ENCODE results near the gene SAMD4A. TPM values are rescaled to one million over a fixed set of nuclear protein-coding genes. Genes with fewer than 3 reads are reported as not detected.

SAMD4A gene
- total RNA-seq, 1 experiment from 2014 or later = 9.6 TPM

DNA sequence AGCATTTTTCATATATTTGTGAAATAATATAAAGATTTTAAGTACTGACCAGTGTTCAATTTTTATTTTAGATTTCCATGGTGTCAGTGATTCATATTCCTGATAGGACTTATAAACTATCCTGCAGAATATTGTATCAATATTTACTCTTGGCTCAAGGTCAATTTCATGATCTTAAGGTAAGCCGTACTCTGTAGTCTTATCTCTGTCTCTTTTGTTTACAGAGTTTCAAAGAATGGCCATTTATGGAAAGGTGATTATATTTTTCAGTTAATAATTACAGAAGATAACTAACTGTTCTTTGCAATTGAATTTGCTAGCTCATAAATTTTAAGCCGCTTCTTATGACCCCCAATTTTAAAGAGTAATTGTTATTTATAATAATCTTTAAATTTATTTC, 29.3 kb upstream of the SAMD4A start:
- Histone ChIP-seq H2BK120ac (ENCODE audit: low read depth, low read length, poor library complexity, severe bottlenecking) (no peak overlapping the region), H3K4me1 (ENCODE audit: insufficient read depth, low read length) (no peaks in the 10 kb centered on the region; the same call in 1 of the 2 replicates), H2AFZ (ENCODE audit: low read length) (no peak overlapping the region), H2BK15ac (ENCODE audit: low read depth, low read length) (no peak overlapping the region), H3T11ph (ENCODE audit: low read length) (no peak overlapping the region), H3K23me2 (ENCODE audit: insufficient read length, low read depth, low read length, poor library complexity, severe bottlenecking) (no peaks in the 10 kb centered on the region), H2AK5ac (ENCODE audit: insufficient read length, low read length) (no peak overlapping the region), H3K4me2 (ENCODE audit: insufficient read depth, insufficient read length, low read length) (no peak overlapping the region), H3K79me1 (ENCODE audit: insufficient read depth, low read depth, low read length, poor library complexity, severe bottlenecking) (no peaks in the 10 kb centered on the region), H3K9ac (ENCODE audit: extremely low read depth, insufficient read length, low read length) (no peak overlapping the region), H4K8ac (replicated peaks; ENCODE audit: insufficient read length, low read depth, low read length) (no peak overlapping the region), H3K27me3 (ENCODE audit: insufficient read depth, low read length) (no peaks in the 10 kb centered on the region), H4K91ac (ENCODE audit: insufficient read length, low read depth, low read length) (no peak overlapping the region), H4K5ac (ENCODE audit: insufficient read length, low read depth, low read length) (no peak overlapping the region), H4K20me1 (ENCODE audit: control insufficient read depth, insufficient read depth, insufficient read length) (no peaks in the 10 kb centered on the region), H3K79me2 (ENCODE audit: insufficient read depth, low read length) (no peaks in the 10 kb centered on the region), H3K18ac (ENCODE audit: insufficient read length, low read depth, low read length) (no peak overlapping the region), H2BK12ac (ENCODE audit: insufficient read length, low read depth, low read length) (no peak overlapping the region), H3K27ac (ENCODE audit: insufficient read length, low read depth, low read length) (no peak overlapping the region), H3K4ac (ENCODE audit: low read depth, low read length) (no peak overlapping the region), H3K9me3 (ENCODE audit: control insufficient read depth, low read depth, low read length) (no peaks in the 10 kb centered on the region), H2BK5ac (ENCODE audit: insufficient read length, low read length) (no peak overlapping the region), H3K14ac (ENCODE audit: insufficient read depth, low read length) (no peak overlapping the region), H2BK20ac (ENCODE audit: low read depth, low read length, poor library complexity, severe bottlenecking) (no peak overlapping the region), H3K56ac (ENCODE audit: insufficient read length, low read depth, low read length) (no peak overlapping the region), H3K23ac (ENCODE audit: insufficient read length, low read depth, low read length) (no peak overlapping the region)
- no peak overlapping the region for H3K4me3 Mint-ChIP-seq
- no peak overlapping the region for H3K27ac Mint-ChIP-seq
- peaks cover 3 to 11% of the 10 kb centered on the region in 2 experiments for H3K4me1 Mint-ChIP-seq
- peaks cover 0 to 12% (median 1%) of the 10 kb centered on the region in 3 experiments; a peak in 5 of 7 replicates for H3K36me3 Mint-ChIP-seq (ENCODE audit: insufficient read depth in 1 of 3, low read depth in 3 of 3)
- H3K9me3 Mint-ChIP-seq = no peaks in the 10 kb centered on the region
- H3K27me3 Mint-ChIP-seq (ENCODE audit: low read depth) = no peaks in the 10 kb centered on the region
- TF ChIP-seq, protein P1, sequence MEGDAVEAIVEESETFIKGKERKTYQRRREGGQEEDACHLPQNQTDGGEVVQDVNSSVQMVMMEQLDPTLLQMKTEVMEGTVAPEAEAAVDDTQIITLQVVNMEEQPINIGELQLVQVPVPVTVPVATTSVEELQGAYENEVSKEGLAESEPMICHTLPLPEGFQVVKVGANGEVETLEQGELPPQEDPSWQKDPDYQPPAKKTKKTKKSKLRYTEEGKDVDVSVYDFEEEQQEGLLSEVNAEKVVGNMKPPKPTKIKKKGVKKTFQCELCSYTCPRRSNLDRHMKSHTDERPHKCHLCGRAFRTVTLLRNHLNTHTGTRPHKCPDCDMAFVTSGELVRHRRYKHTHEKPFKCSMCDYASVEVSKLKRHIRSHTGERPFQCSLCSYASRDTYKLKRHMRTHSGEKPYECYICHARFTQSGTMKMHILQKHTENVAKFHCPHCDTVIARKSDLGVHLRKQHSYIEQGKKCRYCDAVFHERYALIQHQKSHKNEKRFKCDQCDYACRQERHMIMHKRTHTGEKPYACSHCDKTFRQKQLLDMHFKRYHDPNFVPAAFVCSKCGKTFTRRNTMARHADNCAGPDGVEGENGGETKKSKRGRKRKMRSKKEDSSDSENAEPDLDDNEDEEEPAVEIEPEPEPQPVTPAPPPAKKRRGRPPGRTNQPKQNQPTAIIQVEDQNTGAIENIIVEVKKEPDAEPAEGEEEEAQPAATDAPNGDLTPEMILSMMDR (conservative IDR thresholded peaks at IDR 0.05) = no peak
- DNase-seq = no peak
- no CpG with 5 or more reads among the region's 2 CpGs for WGBS (ENCODE audit: extremely low coverage, insufficient read length, low lambda C conversion rate)
